ENCODE measurements around the gene ZNHIT2. TPM values are rescaled to one million over a fixed set of nuclear protein-coding genes. Genes with fewer than 3 reads are reported as not detected.
A peak's percentile ranks its signal among the peaks of the same experiment; 100 is the strongest.

The ZNHIT2 gene
- total and polyA plus RNA-seq, 2 of the 13 experiments (the other 11 are each of a cell fraction or from before 2014, with no cell fraction given): 1.1 to 6.5 TPM

- TF ChIP-seq MEIS1 (CRISPR knock-in tag; IDR thresholded peaks at IDR 0.05; ENCODE audit: borderline replicate concordance) (peak; percentile 79), ZMYM3 (CRISPR knock-in tag; IDR thresholded peaks at IDR 0.05) (no peak), ZNF704 (CRISPR knock-in tag; IDR thresholded peaks at IDR 0.05; ENCODE audit: borderline replicate concordance) (peak; percentile 42; the same call in 1 of the 2 replicates), ZNF318 (CRISPR knock-in tag; IDR thresholded peaks at IDR 0.05) (peak; percentile 84), U2AF1 (optimal IDR thresholded peaks at IDR 0.05; ENCODE audit: low read depth, low read length) (no peak), TFE3 (CRISPR knock-in tag; IDR thresholded peaks at IDR 0.05) (peak; percentile 12; the same call in 1 of the 2 replicates), ZNF552 (CRISPR knock-in tag; IDR thresholded peaks at IDR 0.05; ENCODE audit: borderline replicate concordance) (0 out of 2 replicates have a peak, but pooled peaks have one; percentile 45), ZFP62 (CRISPR knock-in tag; IDR thresholded peaks at IDR 0.05) (no peak), FOXO4 (CRISPR knock-in tag; conservative IDR thresholded peaks at IDR 0.05) (0 out of 2 replicates have a peak, but pooled peaks have one; percentile 62), NRL (CRISPR knock-in tag; IDR thresholded peaks at IDR 0.05; ENCODE audit: borderline replicate concordance) (peak; percentile 26; the same call in 1 of the 2 replicates), TSC22D2 (CRISPR knock-in tag; IDR thresholded peaks at IDR 0.05; ENCODE audit: borderline replicate concordance) (0 out of 2 replicates have a peak, but pooled peaks have one; percentile 10)
Measured at GRCh38 chr11:65117206-65118096, at the start of gene ZNHIT2 (continued).
